WTC11 (cell line): Measurements from ENCODE around the gene NHERF1. TPM values are rescaled to one million over a fixed set of nuclear protein-coding genes. Genes with fewer than 3 reads are reported as not detected.

Experiments
- ATAC-seq: fragments of 200-7000 bp; cut with Tn5 transposase; 2 replicates; pipeline ENCODE4 v1.10.0; 2021; ENCODE audit warnings: mild to moderate bottlenecking, moderate library complexity
- CTCF ChIA-PET: fragments of 300-600 bp; sonication (Branson Sonifier 250); formaldehyde crosslinking; loops from one replicate; lab custom pipeline; 2021; ENCODE audit warnings: antibody characterized with exemption; lab: Charles Lee
- POLR2A ChIA-PET: fragments of 350-600 bp; sonication (Branson Sonifier 250); formaldehyde crosslinking; loops from one replicate; lab custom pipeline; 2021; ENCODE audit warnings: antibody characterized with exemption; lab: Charles Lee
- DNase-seq: peaks from one replicate; pipeline ENCODE4 v3.0.0; 2021; ENCODE audit warnings: low spot score
- H3K27ac Mint-ChIP-seq: 2 replicates; pipeline ENCODE4 v1.8.0; 2021; ENCODE audit warnings: mixed read lengths
- H3K27me3 Mint-ChIP-seq: 2 replicates; pipeline ENCODE4 v1.8.0; 2021; ENCODE audit warnings: low read depth, mild to moderate bottlenecking, moderate library complexity, mixed read lengths
- H3K36me3 Mint-ChIP-seq: 2 replicates; pipeline ENCODE4 v1.8.0; 2021; ENCODE audit warnings: mixed read lengths
- H3K4me1 Mint-ChIP-seq: 2 replicates; pipeline ENCODE4 v1.8.0; 2022; ENCODE audit warnings: mixed read lengths
- H3K4me3 Mint-ChIP-seq: 2 replicates; pipeline ENCODE4 v1.8.0; 2021; ENCODE audit warnings: mild to moderate bottlenecking, moderate library complexity, mixed read lengths
- H3K9me3 Mint-ChIP-seq: 2 replicates; pipeline ENCODE4 v1.8.0; 2021; ENCODE audit warnings: mixed read lengths
- ARID4B ChIP-seq: sonication (generic); formaldehyde crosslinking; IDR thresholded peaks from 2 replicates; pipeline ENCODE4 v1.8.0; 2023; ENCODE audit warnings: missing genetic modification reagents, mild to moderate bottlenecking, borderline replicate concordance
- ATF6 ChIP-seq: sonication (generic); formaldehyde crosslinking; IDR thresholded peaks from 2 replicates; pipeline ENCODE4 v1.8.1; 2023; ENCODE audit warnings: mild to moderate bottlenecking, missing genetic modification reagents
- CBFB ChIP-seq: sonication (generic); formaldehyde crosslinking; IDR thresholded peaks from 2 replicates; pipeline ENCODE4 v1.8.1; 2022; ENCODE audit warnings: mild to moderate bottlenecking, low read depth, missing genetic modification reagents
- EMX1 ChIP-seq: fragments of 250-450 bp; sonication (Bioruptor Pico); IDR thresholded peaks from 2 replicates; pipeline ENCODE4 v1.8.0; 2021; ENCODE audit warnings: mild to moderate bottlenecking
- ETV6 ChIP-seq: sonication (generic); formaldehyde crosslinking; IDR thresholded peaks from 2 replicates; pipeline ENCODE4 v1.8.1; 2022; ENCODE audit warnings: mild to moderate bottlenecking, missing genetic modification reagents
- FOXP1 ChIP-seq: sonication (generic); formaldehyde crosslinking; IDR thresholded peaks from 2 replicates; pipeline ENCODE4 v1.8.0; 2022; ENCODE audit warnings: missing genetic modification reagents, mild to moderate bottlenecking, moderate library complexity, borderline replicate concordance
- GTF2I ChIP-seq: fragments of 250-450 bp; sonication (Bioruptor Pico); conservative IDR thresholded peaks from 2 replicates; pipeline ENCODE4 v1.4.0; 2021; ENCODE audit warnings: mild to moderate bottlenecking
- HMGA2 ChIP-seq: fragments of 250-450 bp; sonication (Bioruptor Pico); IDR thresholded peaks from 2 replicates; pipeline ENCODE4 v1.4.0; 2021; ENCODE audit warnings: mild to moderate bottlenecking, moderate library complexity
- IRF2 ChIP-seq: sonication (generic); formaldehyde crosslinking; IDR thresholded peaks from 2 replicates; pipeline ENCODE4 v1.8.0; 2022; ENCODE audit warnings: low read depth, missing genetic modification reagents, borderline replicate concordance
- MYBL2 ChIP-seq: sonication (generic); formaldehyde crosslinking; IDR thresholded peaks from 2 replicates; pipeline ENCODE4 v1.8.1; 2023; ENCODE audit warnings: mild to moderate bottlenecking, moderate library complexity, missing genetic modification reagents
- NFATC4 ChIP-seq: fragments of 250-450 bp; sonication (Bioruptor Pico); IDR thresholded peaks from 2 replicates; pipeline ENCODE4 v1.9.0; 2021; ENCODE audit warnings: mild to moderate bottlenecking
- NFE2L1 ChIP-seq: sonication (generic); formaldehyde crosslinking; IDR thresholded peaks from 2 replicates; pipeline ENCODE4 v1.8.1; 2023; ENCODE audit warnings: missing genetic modification reagents
- SMAD3 ChIP-seq: sonication (generic); formaldehyde crosslinking; IDR thresholded peaks from 2 replicates; pipeline ENCODE4 v1.8.0; 2022; ENCODE audit warnings: missing genetic modification reagents, mild to moderate bottlenecking, borderline replicate concordance
- TCF7 ChIP-seq: sonication (generic); formaldehyde crosslinking; IDR thresholded peaks from 2 replicates; pipeline ENCODE4 v1.8.0; 2022; ENCODE audit warnings: mild to moderate bottlenecking, low read depth, missing genetic modification reagents, moderate library complexity
- TP53 ChIP-seq: sonication (generic); formaldehyde crosslinking; IDR thresholded peaks from 2 replicates; pipeline ENCODE4 v1.8.1; 2023; ENCODE audit warnings: mild to moderate bottlenecking, missing genetic modification reagents
- USF1 ChIP-seq: sonication (generic); formaldehyde crosslinking; IDR thresholded peaks from 2 replicates; pipeline ENCODE4 v1.8.0; 2022; ENCODE audit warnings: mild to moderate bottlenecking, missing genetic modification reagents
- ZNF232 ChIP-seq: sonication (generic); formaldehyde crosslinking; IDR thresholded peaks from 2 replicates; pipeline ENCODE4 v1.8.0; 2022; ENCODE audit warnings: mild to moderate bottlenecking, missing genetic modification reagents
- ZNF317 ChIP-seq: sonication (generic); formaldehyde crosslinking; IDR thresholded peaks from 2 replicates; pipeline ENCODE4 v1.8.1; 2023; ENCODE audit warnings: low read depth, mild to moderate bottlenecking, moderate library complexity, missing genetic modification reagents, borderline replicate concordance
- ZNF396 ChIP-seq: fragments of 250-450 bp; sonication (Bioruptor Pico); IDR thresholded peaks from 2 replicates; pipeline ENCODE4 v1.8.0; 2021; ENCODE audit warnings: mild to moderate bottlenecking, moderate library complexity, borderline replicate concordance
- ZNF416 ChIP-seq: fragments of 250-450 bp; sonication (Bioruptor Pico); IDR thresholded peaks from 2 replicates; pipeline ENCODE4 v1.9.0; 2021; ENCODE audit warnings: mild to moderate bottlenecking, inconsistent platforms
- ZNF423 ChIP-seq: fragments of 250-450 bp; sonication (Bioruptor Pico); IDR thresholded peaks from 2 replicates; pipeline ENCODE4 v2.1.2; 2022; ENCODE audit warnings: mild to moderate bottlenecking, moderate library complexity
- ZNF425 ChIP-seq: fragments of 250-450 bp; sonication (Bioruptor Pico); conservative IDR thresholded peaks from 2 replicates; pipeline ENCODE4 v1.9.0; 2021; ENCODE audit warnings: mild to moderate bottlenecking
- ZNF512 ChIP-seq: sonication (generic); formaldehyde crosslinking; IDR thresholded peaks from 2 replicates; pipeline ENCODE4 v1.8.1; 2022; ENCODE audit warnings: missing genetic modification reagents, borderline replicate concordance
- total RNA-seq: library from RNA; stranded (reverse); gene quantifications from 3 replicates; pipeline ENCODE4 v1.2.3, GENCODE V29; 2021

The NHERF1 gene
- total RNA-seq, 1 experiment from 2014 or later, result 111 TPM

GRCh38 chr17:74764751-74765286 lies 16.4 kb downstream of the NHERF1 start:
- CTCF ChIA-PET, result interaction anchor here (1.3 to 2.5 kb wide), 2 partner anchors 15 to 18 kb away, joined by 8 to 9 read pairs; no protein-coding TSS in a partner anchor
- POLR2A ChIA-PET, result interaction anchor here (1.4 kb wide), 1 partner anchor 98 kb away, joined by 3 read pairs; no protein-coding TSS in a partner anchor
- Mint-ChIP-seq H3K27ac (no peak overlapping the region; the same call in 1 of the 2 replicates), H3K27me3 (no peaks in the 10 kb centered on the region), H3K36me3 (peaks cover 14% of the 10 kb centered on the region), H3K9me3 (no peaks in the 10 kb centered on the region), H3K4me3 (no peak overlapping the region), H3K4me1 (peaks cover 21% of the 10 kb centered on the region)
- no peak for DNase-seq
- ATAC-seq, result no peak
- TF ChIP-seq USF1 (no peak), FOXP1 (CRISPR knock-in tag) (no peak), ZNF425 (CRISPR knock-in tag) (no peak), TP53 (CRISPR knock-in tag) (no peak), NFATC4 (CRISPR knock-in tag) (no peak), ATF6 (CRISPR knock-in tag) (no peak), IRF2 (CRISPR knock-in tag) (no peak), SMAD3 (CRISPR knock-in tag) (no peak)

GRCh38 chr17:74766413-74766812 lies 18.0 kb downstream of the NHERF1 start:
- no peak overlapping the region for H3K27ac Mint-ChIP-seq
- TF ChIP-seq ZNF416 (CRISPR knock-in tag), result no peak
- TF ChIP-seq ZNF232, result no peak
- TF ChIP-seq ZNF512 (CRISPR knock-in tag), result no peak
- TF ChIP-seq GTF2I (CRISPR knock-in tag), result no peak
- no peak for TF ChIP-seq ZNF423
- TF ChIP-seq HMGA2 (CRISPR knock-in tag), result no peak
- TF ChIP-seq NFE2L1 (CRISPR knock-in tag), result no peak
- TF ChIP-seq ZNF317 (CRISPR knock-in tag), result no peak
- TF ChIP-seq TCF7 (CRISPR knock-in tag), result no peak
- TF ChIP-seq IRF2 (CRISPR knock-in tag), result no peak
- no peak for TF ChIP-seq ETV6 (CRISPR knock-in tag)
- TF ChIP-seq USF1, result no peak
- no peak for TF ChIP-seq CBFB (CRISPR knock-in tag)
- no peak for TF ChIP-seq EMX1 (CRISPR knock-in tag)
- TF ChIP-seq MYBL2 (CRISPR knock-in tag), result no peak
- no peak for TF ChIP-seq ARID4B (CRISPR knock-in tag)
- TF ChIP-seq ZNF396 (CRISPR knock-in tag), result no peak
- TF ChIP-seq, all 79 proteins: peak for 0
- Mint-ChIP-seq H3K4me3 (no peak overlapping the region), H3K9me3 (no peaks in the 10 kb centered on the region), H3K4me1 (peaks cover 11% of the 10 kb centered on the region), H3K36me3 (peaks cover 22% of the 10 kb centered on the region), H3K27me3 (no peaks in the 10 kb centered on the region)
- ATAC-seq, result no peak
- POLR2A ChIA-PET, result no interaction called here
- no peak for DNase-seq
- CTCF ChIA-PET, result interaction anchor here (2.3 to 12.0 kb wide), 2 partner anchors 20 to 29 kb away, joined by 6 to 262 read pairs; partner anchors contain the start of gene RAB37
